Endodermal cell (in vitro differentiated cells): ENCODE measurements around the gene SPINK5. TPM values are rescaled to one million over a fixed set of nuclear protein-coding genes. Genes with fewer than 3 reads are reported as not detected.

Experiments used
- DNase-seq: peaks from one replicate; pipeline ENCODE4 v3.0.0-alpha.2; 2017
- H3K27ac ChIP-seq: 2 replicates; pipeline ENCODE4 v1.5.1; 2013; ENCODE audit warnings: mild to moderate bottlenecking, low read depth, low read length, moderate library complexity
- H3K27me3 ChIP-seq: 2 replicates; pipeline ENCODE4 v1.6.1; 2013; ENCODE audit warnings: mild to moderate bottlenecking, low read length, moderate library complexity; ENCODE audit not compliant: insufficient read depth, control insufficient read depth, poor library complexity, severe bottlenecking
- H3K36me3 ChIP-seq: 2 replicates; pipeline ENCODE4 v1.7.0; 2013; ENCODE audit warnings: mild to moderate bottlenecking, low read length, moderate library complexity; ENCODE audit not compliant: control insufficient read depth, insufficient read depth
- H3K4me1 ChIP-seq: one replicate; pipeline ENCODE4 v1.7.0; 2013; ENCODE audit warnings: low read length; ENCODE audit not compliant: control insufficient read depth, insufficient read depth
- H3K4me3 ChIP-seq: 2 replicates; pipeline ENCODE4 v1.5.1; 2013; ENCODE audit warnings: mild to moderate bottlenecking, low read length, moderate library complexity
- H3K9ac ChIP-seq: 2 replicates; pipeline ENCODE4 v1.6.1; 2013; ENCODE audit warnings: mild to moderate bottlenecking, low read length, moderate library complexity; ENCODE audit not compliant: poor library complexity, severe bottlenecking; ENCODE audit errors: extremely low read depth
- H3K9me3 ChIP-seq: 2 replicates; pipeline ENCODE4 v1.6.1; 2013; ENCODE audit warnings: mild to moderate bottlenecking, low read length, moderate library complexity; ENCODE audit not compliant: control insufficient read depth
- H3K27ac Mint-ChIP-seq: 2 replicates; pipeline ENCODE4 v1.8.0; 2020; ENCODE audit warnings: mixed read lengths
- H3K27me3 Mint-ChIP-seq: 2 replicates; pipeline ENCODE4 v1.8.0; 2021; ENCODE audit warnings: mild to moderate bottlenecking, mixed read lengths; ENCODE audit not compliant: insufficient read depth
- H3K36me3 Mint-ChIP-seq: 2 replicates; pipeline ENCODE4 v1.8.0; 2020; ENCODE audit warnings: low read depth, mixed read lengths
- H3K4me1 Mint-ChIP-seq: 2 replicates; pipeline ENCODE4 v1.8.0; 2020; ENCODE audit warnings: mixed read lengths
- H3K4me3 Mint-ChIP-seq: 2 replicates; pipeline ENCODE4 v1.8.0; 2020; ENCODE audit warnings: mild to moderate bottlenecking, moderate library complexity, mixed read lengths
- H3K9me3 Mint-ChIP-seq: 2 replicates; pipeline ENCODE4 v1.8.0; 2020; ENCODE audit warnings: mild to moderate bottlenecking, mixed read lengths
- CTCF ChIP-seq: fragments of 200-600 bp; sonication (generic); conservative IDR thresholded peaks from 2 replicates; pipeline ENCODE4 v1.5.0; 2021; ENCODE audit warnings: antibody characterized with exemption, mild to moderate bottlenecking
- WGBS, 2 experiments: methylation state at CpG; one replicate each; pipeline versions ENCODE4 v1.1.5 to v1.1.7; 2013; ENCODE audit warnings: missing lambda C conversion rate in 2 of 2, mixed read lengths in 1 of 2; ENCODE audit not compliant: insufficient coverage in 1 of 2, insufficient read length in 1 of 2; 5-methylcytosine and 5-hydroxymethylcytosine counted together
- total RNA-seq, 2 donors: library from RNA; stranded (reverse); fragmentation: NEBNext Ultra II Directional in 1 of 2; extraction: Animal tissue kit (Norgen Biotek cat#: 25700) in 1 of 2; gene quantifications; 2 replicates in 1 of 2; 3 replicates in 1 of 2; pipeline ENCODE4 v1.2.1, GENCODE V29; 2021

Gene SPINK5
- total RNA-seq, 2 donors from 2014 or later = 2.6 to 12.4 TPM

GRCh38 chr5:148135091-148136048, 71.6 kb downstream of the SPINK5 start:
- no peak overlapping the region for H3K27ac ChIP-seq
- no peaks in the 10 kb centered on the region for H3K27me3 ChIP-seq
- H3K36me3 Mint-ChIP-seq = peaks cover 23% of the 10 kb centered on the region
- H3K9me3 ChIP-seq = no peaks in the 10 kb centered on the region
- H3K4me3 ChIP-seq = no peak overlapping the region
- no peak overlapping the region for H3K4me3 Mint-ChIP-seq
- no peaks in the 10 kb centered on the region for H3K27me3 Mint-ChIP-seq
- no peak for DNase-seq
- TF ChIP-seq CTCF = no peak
- H3K36me3 ChIP-seq = peaks cover 22% of the 10 kb centered on the region
- H3K9me3 Mint-ChIP-seq = no peaks in the 10 kb centered on the region
- no peak overlapping the region for H3K27ac Mint-ChIP-seq
- WGBS, 2 experiments = 91 to 92% methylated on average over 2 to 5 of the region's 5 CpGs
- no peaks in the 10 kb centered on the region for H3K4me1 ChIP-seq
- H3K9ac ChIP-seq = no peak overlapping the region
- no peaks in the 10 kb centered on the region for H3K4me1 Mint-ChIP-seq

- WGBS, 2 experiments = 100% methylated on average over 3 of the region's 3 CpGs; no CpG with 5 or more reads in 1 of the 2 experiments
- H3K27ac ChIP-seq = no peak overlapping the region
Observed at GRCh38 chr5:148140846-148141245, 77.1 kb downstream of the SPINK5 start.

GRCh38 chr5:148141645-148142044, 77.9 kb downstream of the SPINK5 start:
- no peak overlapping the region for H3K27ac Mint-ChIP-seq
- no peak for DNase-seq
- Histone ChIP-seq H3K9ac (no peak overlapping the region), H3K4me3 (no peak overlapping the region), H3K27me3 (no peaks in the 10 kb centered on the region), H3K4me1 (no peaks in the 10 kb centered on the region), H3K27ac (no peak overlapping the region), H3K36me3 (no peaks in the 10 kb centered on the region), H3K9me3 (no peaks in the 10 kb centered on the region)
- TF ChIP-seq CTCF = no peak
- WGBS, 2 experiments = 80 to 89% methylated on average over 1 to 2 of the region's 2 CpGs
- no peaks in the 10 kb centered on the region for H3K9me3 Mint-ChIP-seq
- H3K27me3 Mint-ChIP-seq = no peaks in the 10 kb centered on the region
- peaks cover 4% of the 10 kb centered on the region for H3K36me3 Mint-ChIP-seq
- H3K4me1 Mint-ChIP-seq = peaks cover 12% of the 10 kb centered on the region
- no peak overlapping the region for H3K4me3 Mint-ChIP-seq

More at GRCh38 chr5:148140846-148141245, 77.1 kb downstream of the SPINK5 start:
- Histone ChIP-seq H3K4me1 (no peaks in the 10 kb centered on the region), H3K9me3 (no peaks in the 10 kb centered on the region), H3K36me3 (no peaks in the 10 kb centered on the region), H3K27me3 (no peaks in the 10 kb centered on the region), H3K4me3 (no peak overlapping the region), H3K9ac (no peak overlapping the region)
- H3K27me3 Mint-ChIP-seq = no peaks in the 10 kb centered on the region
- no peak for DNase-seq
- H3K9me3 Mint-ChIP-seq = no peaks in the 10 kb centered on the region
- no peak overlapping the region for H3K27ac Mint-ChIP-seq
- no peak for TF ChIP-seq CTCF
- no peak overlapping the region for H3K4me3 Mint-ChIP-seq
- H3K36me3 Mint-ChIP-seq = peaks cover 4% of the 10 kb centered on the region
- peaks cover 4% of the 10 kb centered on the region for H3K4me1 Mint-ChIP-seq
